Neural progenitor cell (in vitro differentiated cells): ENCODE data around the gene ITM2C.

Source experiments
- EZH2 ChIP-seq: fragments of 200-600 bp; sonication (generic); IDR thresholded peaks from 2 replicates; pipeline ENCODE4 v1.6.1; 2017; ENCODE audit warnings: antibody characterized with exemption, mild to moderate bottlenecking, moderate library complexity
- EZH2phosphoT487 ChIP-seq: fragments of 200-600 bp; sonication (generic); IDR thresholded peaks from 2 replicates; pipeline ENCODE4 v1.6.1; 2017; ENCODE audit warnings: antibody characterized with exemption
- TF ChIP-seq, protein P1 (sequence below): fragments of 200-600 bp; sonication (generic); IDR thresholded peaks from 2 replicates; pipeline ENCODE4 v1.5.1; 2017; ENCODE audit warnings: antibody characterized with exemption, mild to moderate bottlenecking

DNA sequence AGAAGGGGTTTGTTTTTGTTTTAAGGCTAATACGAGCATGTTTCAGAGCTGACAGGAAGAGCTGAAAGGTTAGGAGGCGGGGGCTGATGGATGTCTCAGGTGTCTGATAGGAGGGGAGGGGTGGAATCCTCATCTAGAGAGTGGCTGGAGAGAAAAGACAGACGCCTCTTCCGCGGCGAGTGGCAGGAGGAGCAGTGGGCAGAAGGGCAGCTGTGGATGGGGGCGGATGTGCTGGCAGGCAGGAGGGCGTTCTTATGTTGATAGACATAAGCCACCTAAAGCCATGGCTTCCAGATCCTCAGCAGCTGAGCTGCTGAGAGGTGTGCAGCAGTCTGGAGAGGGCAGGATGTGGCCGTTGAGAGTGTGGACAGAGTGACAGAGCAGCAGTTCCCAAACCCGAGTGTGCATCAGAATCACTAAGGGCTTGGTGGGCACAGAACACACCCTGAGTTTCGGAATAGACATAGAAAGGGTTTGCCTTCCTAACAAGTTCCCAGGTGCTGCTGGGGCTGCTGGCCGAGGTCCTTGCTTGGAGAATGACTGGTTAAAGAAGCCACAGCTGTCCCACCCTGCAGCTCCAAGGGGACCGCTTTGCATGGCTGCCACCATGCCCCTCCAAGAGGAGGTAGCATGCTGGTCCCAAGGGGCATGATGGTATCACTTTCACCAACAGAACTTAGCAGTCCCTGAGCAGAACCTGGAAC is 3.0 kb upstream of the ITM2C start:
- TF ChIP-seq EZH2: no peak
- TF ChIP-seq, protein P1, sequence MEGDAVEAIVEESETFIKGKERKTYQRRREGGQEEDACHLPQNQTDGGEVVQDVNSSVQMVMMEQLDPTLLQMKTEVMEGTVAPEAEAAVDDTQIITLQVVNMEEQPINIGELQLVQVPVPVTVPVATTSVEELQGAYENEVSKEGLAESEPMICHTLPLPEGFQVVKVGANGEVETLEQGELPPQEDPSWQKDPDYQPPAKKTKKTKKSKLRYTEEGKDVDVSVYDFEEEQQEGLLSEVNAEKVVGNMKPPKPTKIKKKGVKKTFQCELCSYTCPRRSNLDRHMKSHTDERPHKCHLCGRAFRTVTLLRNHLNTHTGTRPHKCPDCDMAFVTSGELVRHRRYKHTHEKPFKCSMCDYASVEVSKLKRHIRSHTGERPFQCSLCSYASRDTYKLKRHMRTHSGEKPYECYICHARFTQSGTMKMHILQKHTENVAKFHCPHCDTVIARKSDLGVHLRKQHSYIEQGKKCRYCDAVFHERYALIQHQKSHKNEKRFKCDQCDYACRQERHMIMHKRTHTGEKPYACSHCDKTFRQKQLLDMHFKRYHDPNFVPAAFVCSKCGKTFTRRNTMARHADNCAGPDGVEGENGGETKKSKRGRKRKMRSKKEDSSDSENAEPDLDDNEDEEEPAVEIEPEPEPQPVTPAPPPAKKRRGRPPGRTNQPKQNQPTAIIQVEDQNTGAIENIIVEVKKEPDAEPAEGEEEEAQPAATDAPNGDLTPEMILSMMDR: no peak
- TF ChIP-seq EZH2phosphoT487: no peak
